Neural crest cell (in vitro differentiated cells): ENCODE results near the gene SYT5. TPM values are rescaled to one million over a fixed set of nuclear protein-coding genes. Genes with fewer than 3 reads are reported as not detected.

Experiments used
- DNase-seq: peaks from one replicate; pipeline ENCODE4 v3.0.0; 2021; ENCODE audit warnings: low read depth, mixed read lengths, low spot score
- H3K27ac Mint-ChIP-seq: one replicate; pipeline ENCODE4 v1.8.0; 2021; ENCODE audit warnings: mild to moderate bottlenecking, mixed read lengths; ENCODE audit not compliant: unreplicated experiment
- H3K27me3 Mint-ChIP-seq: 2 replicates; pipeline ENCODE4 v1.8.0; 2021; ENCODE audit warnings: low read depth, mild to moderate bottlenecking, mixed read lengths
- H3K36me3 Mint-ChIP-seq: 2 replicates; pipeline ENCODE4 v1.8.0; 2021; ENCODE audit warnings: low read depth, mild to moderate bottlenecking, mixed read lengths
- H3K4me1 Mint-ChIP-seq: 2 replicates; pipeline ENCODE4 v1.8.0; 2021; ENCODE audit warnings: mixed read lengths
- H3K4me3 Mint-ChIP-seq: one replicate; pipeline ENCODE4 v1.8.0; 2021; ENCODE audit warnings: mild to moderate bottlenecking, mixed read lengths
- H3K9me3 Mint-ChIP-seq: 2 replicates; pipeline ENCODE4 v1.8.0; 2021; ENCODE audit warnings: mixed read lengths
- total RNA-seq: library from RNA; stranded (reverse); gene quantifications from 2 replicates; pipeline ENCODE4 v1.2.1, GENCODE V29; 2021
- TF ChIP-seq, protein P1 (sequence below): fragments of 200-600 bp; sonication (generic); conservative IDR thresholded peaks from 2 replicates; pipeline ENCODE4 v1.5.0; 2021; ENCODE audit warnings: antibody characterized with exemption, mild to moderate bottlenecking

Gene SYT5
- total RNA-seq, 1 donor from 2014 or later, result 3.5 TPM

DNA sequence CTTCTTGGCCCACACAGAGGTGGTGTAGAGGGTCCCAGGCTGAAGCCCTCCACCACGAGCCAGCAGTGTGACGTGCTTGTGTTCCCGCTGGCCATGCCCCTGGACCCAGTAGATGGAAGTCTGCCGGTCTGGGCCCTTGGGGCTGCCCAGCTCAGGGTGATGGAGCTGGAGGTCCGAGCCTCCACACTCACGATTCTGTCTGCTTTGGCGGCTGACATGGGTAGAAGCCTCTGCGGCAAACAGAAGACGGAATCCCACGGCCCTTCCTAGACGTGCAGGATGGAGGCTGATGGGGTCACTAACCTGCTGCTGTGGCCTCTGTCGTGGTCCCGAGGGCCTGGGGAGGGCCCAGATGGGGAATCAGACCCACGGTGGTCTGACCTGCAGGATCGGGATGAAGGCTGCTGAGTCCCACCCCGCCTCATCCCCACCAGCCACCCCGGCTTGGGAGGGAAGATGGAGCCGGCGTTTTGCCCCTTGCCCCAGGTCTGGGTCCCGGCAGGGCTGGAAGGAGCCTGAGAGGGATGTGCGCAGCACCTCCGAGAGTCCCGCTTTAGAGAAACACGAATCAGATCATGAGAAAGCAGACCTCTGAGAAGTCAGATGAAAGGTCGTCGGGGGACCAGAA is 44.1 kb upstream of the SYT5 start:
- Mint-ChIP-seq H3K36me3 (peaks cover 6% of the 10 kb centered on the region), H3K9me3 (peaks cover 6% of the 10 kb centered on the region), H3K27ac (no peak overlapping the region), H3K4me1 (no peaks in the 10 kb centered on the region), H3K4me3 (no peak overlapping the region), H3K27me3 (no peaks in the 10 kb centered on the region)
- TF ChIP-seq, protein P1, sequence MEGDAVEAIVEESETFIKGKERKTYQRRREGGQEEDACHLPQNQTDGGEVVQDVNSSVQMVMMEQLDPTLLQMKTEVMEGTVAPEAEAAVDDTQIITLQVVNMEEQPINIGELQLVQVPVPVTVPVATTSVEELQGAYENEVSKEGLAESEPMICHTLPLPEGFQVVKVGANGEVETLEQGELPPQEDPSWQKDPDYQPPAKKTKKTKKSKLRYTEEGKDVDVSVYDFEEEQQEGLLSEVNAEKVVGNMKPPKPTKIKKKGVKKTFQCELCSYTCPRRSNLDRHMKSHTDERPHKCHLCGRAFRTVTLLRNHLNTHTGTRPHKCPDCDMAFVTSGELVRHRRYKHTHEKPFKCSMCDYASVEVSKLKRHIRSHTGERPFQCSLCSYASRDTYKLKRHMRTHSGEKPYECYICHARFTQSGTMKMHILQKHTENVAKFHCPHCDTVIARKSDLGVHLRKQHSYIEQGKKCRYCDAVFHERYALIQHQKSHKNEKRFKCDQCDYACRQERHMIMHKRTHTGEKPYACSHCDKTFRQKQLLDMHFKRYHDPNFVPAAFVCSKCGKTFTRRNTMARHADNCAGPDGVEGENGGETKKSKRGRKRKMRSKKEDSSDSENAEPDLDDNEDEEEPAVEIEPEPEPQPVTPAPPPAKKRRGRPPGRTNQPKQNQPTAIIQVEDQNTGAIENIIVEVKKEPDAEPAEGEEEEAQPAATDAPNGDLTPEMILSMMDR, result no peak
- DNase-seq, result no peak

DNA sequence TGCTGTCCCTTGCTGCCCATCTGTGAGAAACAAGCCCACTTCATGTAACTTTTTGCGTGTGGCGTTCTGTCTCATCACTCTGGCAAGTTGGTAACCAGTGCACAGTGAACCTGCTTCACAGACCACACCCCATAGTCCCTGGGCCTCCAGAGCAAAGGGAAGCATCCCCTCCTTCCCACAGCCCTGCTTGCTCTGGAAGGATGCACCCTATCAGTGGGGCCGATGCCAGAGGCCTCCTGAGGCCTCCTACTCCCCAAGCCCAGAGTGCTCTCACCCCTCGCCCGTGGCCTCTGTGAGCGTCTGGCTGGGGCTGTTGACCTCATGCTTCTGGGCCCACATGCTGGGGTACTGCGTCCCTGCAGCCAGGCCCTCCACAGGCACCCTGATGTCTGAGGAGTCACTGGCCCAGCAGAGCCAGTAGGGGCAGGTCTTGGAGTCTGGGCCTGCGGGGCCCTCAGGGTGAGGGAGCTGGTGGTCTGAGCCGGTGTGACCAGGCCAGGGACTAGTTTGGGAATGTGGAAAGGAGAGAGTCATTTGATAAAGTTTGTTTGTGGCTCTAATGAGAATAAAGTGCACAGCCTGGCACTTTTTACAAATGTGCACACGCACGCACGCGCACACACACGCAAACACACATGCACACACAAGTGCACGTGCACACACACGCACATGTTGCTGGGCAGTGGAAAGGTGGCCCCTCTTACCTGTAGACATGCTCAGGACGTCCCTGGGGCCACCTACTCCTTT is 43.4 kb upstream of the SYT5 start:
- H3K4me1 Mint-ChIP-seq, result no peaks in the 10 kb centered on the region
- H3K27ac Mint-ChIP-seq, result no peak overlapping the region
- no peaks in the 10 kb centered on the region for H3K27me3 Mint-ChIP-seq
- TF ChIP-seq, protein P1, result no peak
- H3K4me3 Mint-ChIP-seq, result peak overlapping the region; percentile 34
- peaks cover 6% of the 10 kb centered on the region for H3K9me3 Mint-ChIP-seq
- peaks cover 6% of the 10 kb centered on the region for H3K36me3 Mint-ChIP-seq
- no peak for DNase-seq

DNA sequence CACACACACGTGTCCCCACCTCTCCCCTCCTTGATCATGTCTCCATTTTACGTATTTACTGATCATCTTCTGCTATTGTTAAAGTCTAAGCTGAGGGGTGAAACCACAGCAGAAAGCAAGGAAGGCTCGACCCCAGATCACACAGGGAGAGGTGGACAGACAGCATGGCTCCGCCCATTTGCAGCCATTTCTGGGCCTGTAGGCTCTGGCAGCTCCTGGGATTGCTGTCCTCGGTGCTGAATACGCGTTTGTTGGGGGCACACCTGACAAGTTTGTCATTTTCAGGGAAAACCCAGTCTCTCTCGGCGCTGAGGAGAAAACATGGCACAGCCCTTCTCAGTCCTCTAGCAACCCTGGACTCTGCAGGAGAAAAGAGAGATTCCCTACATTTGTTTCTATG is 40.4 kb upstream of the SYT5 start:
- Mint-ChIP-seq H3K27me3 (peaks cover 7% of the 10 kb centered on the region), H3K9me3 (peaks cover 11% of the 10 kb centered on the region), H3K36me3 (peaks cover 6% of the 10 kb centered on the region), H3K4me3 (peak overlapping the region; percentile 31), H3K27ac (no peak overlapping the region), H3K4me1 (peaks cover 16% of the 10 kb centered on the region)
- no peak for DNase-seq
- TF ChIP-seq, protein P1, result no peak

DNA sequence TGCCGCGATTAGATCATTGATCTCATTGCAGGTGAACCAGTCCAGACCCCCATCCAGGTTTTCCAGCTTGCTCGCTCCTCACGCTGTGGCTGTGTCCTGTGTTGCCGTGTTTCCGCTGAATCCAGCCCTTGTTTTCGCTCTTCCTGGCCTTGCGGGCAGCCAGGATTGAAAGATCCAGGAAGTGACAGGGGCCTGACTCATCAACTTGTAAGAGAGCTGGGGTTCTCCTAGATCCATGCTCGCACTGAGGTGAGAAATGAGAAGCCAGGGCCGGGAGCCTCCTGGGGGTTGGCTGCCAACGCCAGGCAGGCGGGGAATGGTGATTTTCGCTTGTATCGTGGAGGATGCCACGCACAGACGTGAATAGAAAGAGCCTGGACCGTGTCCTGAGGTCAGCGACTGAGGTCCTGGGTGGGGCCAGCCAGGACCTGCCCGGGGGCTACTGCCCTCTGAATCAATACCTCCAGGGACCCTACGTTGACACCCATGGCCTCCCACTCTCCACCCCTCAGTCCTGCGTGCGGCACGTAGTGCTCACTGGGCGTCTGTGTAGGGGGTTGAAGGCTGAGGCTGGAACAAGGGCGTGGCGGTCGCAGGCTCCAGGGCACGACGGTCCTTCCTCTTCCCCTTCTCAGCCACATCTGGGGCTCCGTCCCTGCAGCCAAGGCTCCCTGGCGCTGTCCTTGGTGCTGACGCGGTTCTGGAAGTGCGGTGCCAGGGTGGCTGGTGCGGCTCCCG is 36.5 kb upstream of the SYT5 start:
- H3K27me3 Mint-ChIP-seq, result peaks cover 9% of the 10 kb centered on the region
- TF ChIP-seq, protein P1, result no peak
- H3K27ac Mint-ChIP-seq, result peak overlapping the region; percentile 78
- DNase-seq, result peak; percentile 86
- H3K4me3 Mint-ChIP-seq, result peak overlapping the region; percentile 86
- H3K36me3 Mint-ChIP-seq, result peaks cover 6% of the 10 kb centered on the region
- H3K9me3 Mint-ChIP-seq, result peaks cover 17% of the 10 kb centered on the region
- peaks cover 20% of the 10 kb centered on the region for H3K4me1 Mint-ChIP-seq

DNA sequence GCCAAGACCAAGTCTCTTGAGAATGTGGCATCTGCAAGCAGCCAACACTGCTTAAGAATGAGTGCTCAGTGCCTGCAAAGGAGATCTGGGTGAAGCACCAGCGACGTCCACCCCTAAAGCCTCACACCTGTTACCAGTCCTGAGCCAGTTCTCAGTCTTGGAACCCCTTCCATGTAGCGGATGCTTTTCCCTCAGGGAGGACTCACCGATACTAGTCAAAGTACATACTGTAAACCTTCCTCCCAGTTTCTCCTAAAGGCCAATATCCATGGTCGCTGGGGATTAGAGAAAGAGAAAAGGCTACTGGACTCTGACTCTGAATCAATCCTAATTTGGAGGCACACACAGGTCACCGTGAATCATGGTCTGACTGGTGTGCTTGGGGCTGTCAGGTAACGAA is 33.5 kb upstream of the SYT5 start:
- H3K36me3 Mint-ChIP-seq, result no peaks in the 10 kb centered on the region
- TF ChIP-seq, protein P1, result no peak
- no peak for DNase-seq
- H3K27me3 Mint-ChIP-seq, result peaks cover 13% of the 10 kb centered on the region
- no peak overlapping the region for H3K4me3 Mint-ChIP-seq
- peaks cover 25% of the 10 kb centered on the region for H3K4me1 Mint-ChIP-seq
- H3K9me3 Mint-ChIP-seq, result peaks cover 11% of the 10 kb centered on the region
- H3K27ac Mint-ChIP-seq, result no peak overlapping the region
